HuH-7 (cell line): ENCODE measurements around the gene ADD3.

Source experiments
- DNase-seq: peaks from one replicate; pipeline ENCODE4 v3.0.0; 2011; ENCODE audit warnings: low spot score

ADD3 gene, protein sequence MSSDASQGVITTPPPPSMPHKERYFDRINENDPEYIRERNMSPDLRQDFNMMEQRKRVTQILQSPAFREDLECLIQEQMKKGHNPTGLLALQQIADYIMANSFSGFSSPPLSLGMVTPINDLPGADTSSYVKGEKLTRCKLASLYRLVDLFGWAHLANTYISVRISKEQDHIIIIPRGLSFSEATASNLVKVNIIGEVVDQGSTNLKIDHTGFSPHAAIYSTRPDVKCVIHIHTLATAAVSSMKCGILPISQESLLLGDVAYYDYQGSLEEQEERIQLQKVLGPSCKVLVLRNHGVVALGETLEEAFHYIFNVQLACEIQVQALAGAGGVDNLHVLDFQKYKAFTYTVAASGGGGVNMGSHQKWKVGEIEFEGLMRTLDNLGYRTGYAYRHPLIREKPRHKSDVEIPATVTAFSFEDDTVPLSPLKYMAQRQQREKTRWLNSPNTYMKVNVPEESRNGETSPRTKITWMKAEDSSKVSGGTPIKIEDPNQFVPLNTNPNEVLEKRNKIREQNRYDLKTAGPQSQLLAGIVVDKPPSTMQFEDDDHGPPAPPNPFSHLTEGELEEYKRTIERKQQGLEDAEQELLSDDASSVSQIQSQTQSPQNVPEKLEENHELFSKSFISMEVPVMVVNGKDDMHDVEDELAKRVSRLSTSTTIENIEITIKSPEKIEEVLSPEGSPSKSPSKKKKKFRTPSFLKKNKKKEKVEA

DNA sequence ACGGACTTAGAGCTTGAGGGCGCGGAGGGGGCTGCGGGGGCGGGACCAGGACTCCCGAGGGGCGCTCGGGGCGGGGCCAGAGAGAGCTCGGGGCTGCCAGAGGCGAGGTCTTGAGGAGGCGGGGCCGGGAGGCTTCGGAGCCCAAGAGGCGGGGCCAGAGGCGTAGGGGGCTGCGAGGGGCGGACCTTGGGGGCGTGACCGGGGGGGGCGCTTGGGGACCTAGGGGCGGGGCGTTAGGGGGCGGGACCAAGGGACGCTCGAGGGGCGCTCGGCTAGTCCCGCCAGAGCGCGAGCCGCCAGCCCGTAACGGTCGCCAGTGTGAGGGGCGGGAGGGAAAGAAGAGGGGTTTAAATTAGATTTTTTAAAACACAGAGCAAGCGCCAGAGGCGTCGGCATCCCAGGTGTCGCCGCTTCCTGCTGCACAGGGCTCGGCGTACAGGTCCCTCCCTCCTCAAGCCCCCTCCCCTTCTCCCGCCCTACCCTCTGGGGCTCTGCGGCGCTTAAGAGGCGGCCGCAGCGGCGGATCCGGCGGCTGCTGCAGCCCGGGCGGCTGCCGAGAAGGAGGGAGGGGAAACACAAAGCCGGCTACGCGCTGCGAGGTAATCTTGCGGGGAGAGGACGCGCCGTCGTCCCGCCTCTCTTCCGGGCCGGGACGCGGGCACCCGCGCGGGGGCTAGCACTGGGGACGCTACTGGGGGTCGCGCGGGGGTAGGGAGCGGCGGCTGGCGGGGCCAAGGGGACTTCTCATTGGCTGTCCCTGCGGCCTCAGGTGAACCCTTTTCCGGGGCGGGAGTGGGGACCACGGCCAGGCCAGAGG is at the start of gene ADD3:
TSS of gene ADD3 (plus strand) at position 284 of the 817 bp plus-strand sequence. CDS start 92,670 bp downstream, outside the sequence.
- DNase-seq, result peak; percentile 86

DNA sequence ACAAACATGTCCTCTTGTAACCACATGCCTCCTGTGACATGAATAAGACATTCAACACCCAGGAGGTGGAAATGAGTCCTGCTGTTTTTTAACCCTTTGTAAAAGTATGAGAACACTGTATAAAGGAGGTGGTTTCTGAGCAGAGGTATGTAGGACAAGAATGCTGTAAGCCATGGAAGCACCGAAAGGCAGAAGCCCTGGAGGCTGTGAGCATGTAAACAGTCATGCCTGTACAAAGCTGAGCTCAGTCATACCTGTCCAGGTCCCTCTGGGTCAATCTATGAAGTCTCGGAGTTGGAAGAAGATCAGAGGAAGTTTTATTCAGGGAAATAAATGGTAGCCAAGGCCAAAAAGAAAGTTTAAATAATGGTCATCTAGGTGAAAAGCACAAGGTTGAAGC is 49.7 kb upstream of the ADD3 start:
- no peak for DNase-seq

DNA sequence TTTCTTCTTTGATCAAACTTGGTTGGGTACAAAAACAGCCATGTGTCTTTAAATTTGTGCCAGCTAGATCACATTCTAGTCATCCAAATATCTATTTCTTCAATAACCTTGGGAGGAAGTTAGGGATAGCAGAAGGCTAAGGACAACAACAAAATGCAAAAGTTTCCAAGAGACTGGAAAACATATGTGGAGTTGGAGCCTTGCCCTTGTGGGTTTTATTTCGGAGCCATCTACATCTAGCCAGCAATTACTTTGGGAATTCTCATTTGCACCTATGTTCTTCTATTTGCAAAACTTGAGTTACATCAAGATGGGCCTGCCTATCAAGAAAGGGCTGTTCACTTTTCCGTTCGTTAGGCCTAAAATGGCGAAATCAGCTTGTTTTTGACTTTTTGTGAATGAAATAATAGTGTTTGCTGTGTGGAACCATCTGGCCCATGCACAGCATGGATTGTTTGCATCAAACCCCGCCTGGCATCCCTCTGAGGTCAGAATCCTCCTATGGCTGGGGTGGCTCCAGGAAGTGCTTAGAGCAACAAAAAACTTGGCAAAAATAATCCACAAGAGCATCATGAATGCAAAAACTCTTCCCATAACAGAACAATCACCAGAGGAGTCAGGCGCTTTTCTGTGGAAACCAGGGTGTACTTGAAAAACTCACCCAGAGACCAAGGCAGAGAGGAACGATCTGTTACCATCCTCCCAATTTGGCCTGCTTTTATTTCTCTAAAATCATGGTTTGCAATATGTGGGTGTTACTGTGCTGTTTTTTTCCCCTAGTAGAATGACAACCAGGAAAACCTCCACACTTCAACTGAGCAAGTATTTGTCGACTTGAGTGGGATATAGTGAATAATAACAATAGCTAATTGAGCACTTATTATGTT is 48.3 kb upstream of the ADD3 start:
- no peak for DNase-seq

DNA sequence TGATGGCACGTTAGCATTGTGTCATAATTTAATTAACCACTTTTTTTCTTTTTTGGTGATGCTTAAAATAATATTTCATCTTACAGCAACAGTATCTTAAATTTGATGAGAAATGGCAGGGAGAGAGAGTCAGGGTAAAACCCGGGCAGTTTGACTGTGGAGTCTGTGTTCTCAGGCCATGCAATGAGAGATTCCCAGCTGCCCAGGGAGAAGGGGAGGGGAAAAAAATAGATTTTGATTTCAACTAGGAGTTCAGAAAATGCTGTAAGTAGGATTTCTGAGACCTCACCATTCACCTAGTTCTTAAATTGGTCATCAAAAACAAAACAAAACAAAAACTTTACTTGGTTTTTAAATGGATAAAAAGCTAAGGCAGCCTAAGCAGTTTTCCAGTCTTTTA is 47.1 kb upstream of the ADD3 start:
- DNase-seq, result no peak

DNA sequence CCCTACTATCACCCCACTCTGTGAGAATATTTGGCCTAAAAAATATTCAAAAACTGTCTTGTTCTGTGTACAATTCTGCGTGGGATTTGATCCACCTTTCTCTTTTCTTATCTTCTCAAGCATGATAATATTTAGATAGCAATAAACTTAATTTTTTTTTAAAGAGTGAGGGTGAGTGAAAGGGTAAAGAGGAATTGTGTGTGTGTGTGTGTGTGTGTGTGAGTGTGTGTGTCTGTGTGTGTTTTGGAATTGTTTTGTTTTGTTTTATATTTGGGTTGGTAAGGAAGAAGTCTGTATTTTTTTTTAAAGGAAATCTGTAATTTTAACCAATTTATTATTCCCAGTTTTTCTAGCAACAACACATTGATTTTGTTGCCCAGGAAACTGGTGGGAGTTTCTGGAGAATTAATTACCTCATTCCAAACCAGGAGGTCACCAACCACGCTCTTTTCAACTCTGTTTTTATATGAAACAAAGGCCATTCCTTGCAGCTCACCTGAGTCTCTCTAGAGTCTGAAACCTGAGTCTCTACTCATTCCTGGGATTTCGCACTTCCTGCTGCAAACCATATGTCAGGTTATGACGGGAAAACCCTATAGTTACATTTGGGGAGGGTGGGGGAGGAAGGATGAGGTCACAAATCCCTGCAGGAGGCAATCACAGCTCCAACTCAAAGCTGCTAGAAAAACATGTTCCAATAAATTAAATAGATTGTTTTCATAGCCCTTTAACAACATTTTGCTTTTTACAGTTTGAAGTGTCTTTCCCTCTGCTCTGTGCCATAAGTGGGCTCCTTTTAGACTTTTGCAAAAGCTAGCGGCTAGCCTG is 46.4 kb upstream of the ADD3 start:
- DNase-seq, result no peak

GRCh38 chr10:109962247-109962646 is 45.5 kb upstream of the ADD3 start:
- DNase-seq, result no peak

GRCh38 chr10:109963439-109963838 is 44.3 kb upstream of the ADD3 start:
- DNase-seq, result no peak

DNA sequence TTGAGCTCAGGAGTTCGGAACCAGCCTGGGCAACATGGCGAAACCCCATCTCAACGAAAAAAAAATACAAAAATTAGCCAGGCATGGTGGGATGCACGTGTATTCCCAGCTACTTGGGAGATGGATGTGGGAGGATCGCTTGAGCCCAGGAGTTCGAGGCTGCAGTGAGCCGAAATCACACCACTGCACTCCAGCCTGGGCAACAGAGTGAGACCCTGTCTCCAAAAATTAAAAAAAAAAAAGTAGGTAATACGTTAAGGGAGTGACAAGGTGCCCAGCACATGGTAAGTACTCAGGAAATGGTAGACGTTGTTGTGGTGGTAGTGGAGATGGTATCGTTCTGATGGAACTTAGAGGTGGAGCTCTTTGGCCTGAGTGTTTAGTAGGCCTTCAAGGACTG is 43.5 kb upstream of the ADD3 start:
- DNase-seq, result no peak

DNA sequence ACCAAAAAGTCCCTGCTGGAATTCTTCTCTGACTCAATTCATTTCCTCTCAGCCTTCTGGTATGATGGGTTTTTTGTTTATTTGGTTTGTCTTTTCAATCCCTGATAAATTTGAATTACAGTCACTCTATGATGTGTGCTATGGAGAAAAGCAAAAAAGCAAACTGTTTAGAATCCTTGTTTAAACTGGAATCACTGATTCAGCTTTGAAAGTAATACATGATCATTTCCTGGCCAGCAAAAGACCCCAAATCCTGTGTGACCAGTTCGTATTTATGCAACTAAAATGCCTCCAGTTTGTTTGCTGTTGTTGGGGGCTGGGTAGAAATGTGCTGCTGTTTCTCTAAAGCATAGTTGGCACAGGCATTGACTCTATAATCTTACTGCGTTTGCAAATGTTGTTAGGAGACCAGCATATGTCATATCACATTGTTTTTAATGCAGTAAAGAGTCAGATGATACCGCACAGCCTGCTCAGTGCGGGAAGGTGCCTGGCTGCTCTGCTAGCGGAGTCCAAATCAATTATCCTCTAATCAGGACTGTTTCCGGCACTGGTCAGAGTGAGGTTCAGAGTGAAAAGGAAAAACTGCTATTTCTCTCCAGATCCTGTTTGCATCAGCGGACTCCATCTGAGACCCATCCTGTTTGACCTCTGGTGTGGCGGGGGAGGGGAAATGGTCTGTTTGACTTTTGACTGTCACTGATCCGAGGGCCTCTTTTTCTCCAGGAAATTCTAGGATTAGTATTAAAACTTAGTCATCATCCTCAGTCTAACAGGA is 40.6 kb upstream of the ADD3 start:
- DNase-seq, result no peak

- no peak for DNase-seq
Measured at GRCh38 chr10:109967739-109968088, 40.1 kb upstream of the ADD3 start.

GRCh38 chr10:109968953-109969759 is 38.6 kb upstream of the ADD3 start:
- DNase-seq, result no peak

DNA sequence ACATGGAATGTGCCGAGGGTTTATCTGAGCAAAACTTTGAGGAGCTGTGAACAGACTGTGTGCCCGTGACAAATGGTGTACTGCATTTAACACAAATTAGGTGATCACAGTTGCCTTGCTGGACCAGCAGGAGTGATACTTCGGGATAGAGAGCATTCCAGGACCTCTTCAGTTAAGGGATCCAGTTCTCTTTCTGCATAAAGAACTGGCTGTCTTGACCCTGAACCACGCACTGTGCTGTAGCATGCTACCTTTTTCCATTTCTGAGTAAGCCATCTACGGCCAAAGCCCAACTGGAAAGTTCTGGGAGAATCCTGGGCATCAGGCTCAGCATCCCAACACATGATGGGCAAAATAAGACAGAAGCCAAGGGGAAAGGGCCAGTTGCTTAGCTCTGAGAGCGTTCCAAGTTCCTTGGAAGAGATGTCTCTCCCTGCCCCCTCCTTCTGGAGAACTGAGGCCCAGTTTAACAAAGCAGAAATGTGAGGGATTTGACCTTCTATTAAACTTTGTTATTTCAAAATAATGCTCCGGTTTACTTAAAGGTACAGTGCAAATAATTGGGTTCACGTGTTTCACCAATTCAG is 37.9 kb upstream of the ADD3 start:
- DNase-seq, result no peak

DNA sequence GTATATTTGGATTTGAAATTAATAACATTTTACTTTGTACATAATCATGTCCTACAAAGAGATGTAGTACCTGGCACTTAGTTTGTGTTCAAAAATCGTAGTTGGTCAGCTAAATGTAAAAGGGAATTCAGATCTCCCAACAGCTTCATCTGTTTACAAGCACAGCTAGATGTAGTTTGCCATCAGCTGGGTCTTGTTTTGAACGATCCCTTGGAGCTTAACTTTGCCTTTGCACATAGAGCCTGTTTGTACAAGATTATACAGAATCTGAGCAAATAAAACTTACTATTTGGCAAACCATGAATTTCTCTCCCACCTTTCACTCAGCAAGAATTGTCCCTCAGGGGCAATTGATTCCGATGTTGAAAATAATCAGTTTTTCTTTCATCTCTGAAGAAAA is 36.1 kb upstream of the ADD3 start:
- no peak for DNase-seq

- DNase-seq, result no peak
Measured at GRCh38 chr10:109972372-109973001, 35.3 kb upstream of the ADD3 start.

- DNase-seq, result no peak
Measured at GRCh38 chr10:109973326-109973829, 34.4 kb upstream of the ADD3 start.

DNA sequence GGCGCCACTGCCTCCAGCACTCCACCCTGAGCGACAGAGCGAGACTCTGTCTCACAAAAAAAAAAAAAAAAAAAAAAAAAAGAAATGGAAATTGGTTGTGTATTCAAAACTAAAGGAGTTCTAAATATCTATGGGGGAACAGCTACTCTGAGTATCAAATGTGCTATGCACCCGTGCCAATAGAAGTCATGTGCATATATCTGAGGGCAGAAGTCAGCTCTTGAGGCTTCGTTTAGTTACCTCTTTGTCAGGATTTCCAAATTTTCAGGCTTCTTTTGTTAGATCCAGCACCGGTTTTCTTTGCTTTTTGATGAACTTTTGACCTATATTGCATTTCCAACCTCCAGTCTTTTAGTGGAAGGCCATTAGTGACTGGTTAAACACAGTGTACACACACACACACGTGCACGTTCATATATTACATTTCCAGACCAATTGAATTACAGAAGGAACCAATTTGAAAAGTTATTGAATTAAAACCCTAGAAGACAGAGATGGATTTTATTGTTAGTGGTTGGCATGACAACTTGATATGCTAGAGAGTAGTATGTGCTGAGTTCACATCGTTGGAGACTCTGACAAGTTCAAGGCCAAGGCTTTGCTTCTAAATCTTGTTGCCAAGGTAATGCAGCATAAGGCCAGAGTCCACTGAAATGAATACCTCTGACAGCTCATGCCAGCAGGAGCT is 33.1 kb upstream of the ADD3 start:
- DNase-seq, result no peak
